ENCODE data around the gene TOR4A. TPM values are rescaled to one million over a fixed set of nuclear protein-coding genes. Genes with fewer than 3 reads are reported as not detected.

The TOR4A gene
- total and polyA plus RNA-seq, 2 experiments from 2014 or later, result 2.0 to 19.0 TPM

DNA sequence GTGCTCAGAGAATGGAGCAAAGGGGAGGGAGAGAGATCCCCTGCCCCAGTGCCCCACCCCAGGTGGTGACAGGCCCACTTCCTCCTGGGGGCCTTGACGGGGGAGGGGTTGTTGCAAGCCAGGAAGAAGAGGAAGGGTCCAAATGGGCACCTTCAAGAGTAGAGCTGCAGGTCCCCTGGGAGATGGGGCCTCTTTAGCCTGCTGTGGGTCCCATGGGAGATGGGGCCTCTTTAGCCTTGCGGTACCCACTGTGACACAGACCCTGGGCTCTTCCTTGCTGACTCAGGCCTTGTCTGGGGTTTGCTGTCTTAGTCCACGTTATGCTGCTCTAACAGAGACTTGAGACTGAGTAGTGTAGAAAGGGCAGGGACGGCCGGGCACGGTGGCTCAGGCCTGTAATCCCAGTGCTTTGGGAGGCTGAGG, 9.6 kb upstream of the TOR4A start:
- peaks cover 10% of the 10 kb centered on the region; the same call in 1 of the 2 replicates for H3K36me3 ChIP-seq (ENCODE audit: insufficient read depth)
- H3K4me3 Mint-ChIP-seq, result no peak overlapping the region
- H4K20me1 ChIP-seq (replicated peaks; ENCODE audit: insufficient read depth), result 0 out of 2 replicates have a peak, but pooled peaks cover 9% of the 10 kb centered on the region
- no peak for TF ChIP-seq ZNF331 (CRISPR knock-in tag; IDR thresholded peaks at IDR 0.05; ENCODE audit: low read depth)
- TF ChIP-seq, protein P1, sequence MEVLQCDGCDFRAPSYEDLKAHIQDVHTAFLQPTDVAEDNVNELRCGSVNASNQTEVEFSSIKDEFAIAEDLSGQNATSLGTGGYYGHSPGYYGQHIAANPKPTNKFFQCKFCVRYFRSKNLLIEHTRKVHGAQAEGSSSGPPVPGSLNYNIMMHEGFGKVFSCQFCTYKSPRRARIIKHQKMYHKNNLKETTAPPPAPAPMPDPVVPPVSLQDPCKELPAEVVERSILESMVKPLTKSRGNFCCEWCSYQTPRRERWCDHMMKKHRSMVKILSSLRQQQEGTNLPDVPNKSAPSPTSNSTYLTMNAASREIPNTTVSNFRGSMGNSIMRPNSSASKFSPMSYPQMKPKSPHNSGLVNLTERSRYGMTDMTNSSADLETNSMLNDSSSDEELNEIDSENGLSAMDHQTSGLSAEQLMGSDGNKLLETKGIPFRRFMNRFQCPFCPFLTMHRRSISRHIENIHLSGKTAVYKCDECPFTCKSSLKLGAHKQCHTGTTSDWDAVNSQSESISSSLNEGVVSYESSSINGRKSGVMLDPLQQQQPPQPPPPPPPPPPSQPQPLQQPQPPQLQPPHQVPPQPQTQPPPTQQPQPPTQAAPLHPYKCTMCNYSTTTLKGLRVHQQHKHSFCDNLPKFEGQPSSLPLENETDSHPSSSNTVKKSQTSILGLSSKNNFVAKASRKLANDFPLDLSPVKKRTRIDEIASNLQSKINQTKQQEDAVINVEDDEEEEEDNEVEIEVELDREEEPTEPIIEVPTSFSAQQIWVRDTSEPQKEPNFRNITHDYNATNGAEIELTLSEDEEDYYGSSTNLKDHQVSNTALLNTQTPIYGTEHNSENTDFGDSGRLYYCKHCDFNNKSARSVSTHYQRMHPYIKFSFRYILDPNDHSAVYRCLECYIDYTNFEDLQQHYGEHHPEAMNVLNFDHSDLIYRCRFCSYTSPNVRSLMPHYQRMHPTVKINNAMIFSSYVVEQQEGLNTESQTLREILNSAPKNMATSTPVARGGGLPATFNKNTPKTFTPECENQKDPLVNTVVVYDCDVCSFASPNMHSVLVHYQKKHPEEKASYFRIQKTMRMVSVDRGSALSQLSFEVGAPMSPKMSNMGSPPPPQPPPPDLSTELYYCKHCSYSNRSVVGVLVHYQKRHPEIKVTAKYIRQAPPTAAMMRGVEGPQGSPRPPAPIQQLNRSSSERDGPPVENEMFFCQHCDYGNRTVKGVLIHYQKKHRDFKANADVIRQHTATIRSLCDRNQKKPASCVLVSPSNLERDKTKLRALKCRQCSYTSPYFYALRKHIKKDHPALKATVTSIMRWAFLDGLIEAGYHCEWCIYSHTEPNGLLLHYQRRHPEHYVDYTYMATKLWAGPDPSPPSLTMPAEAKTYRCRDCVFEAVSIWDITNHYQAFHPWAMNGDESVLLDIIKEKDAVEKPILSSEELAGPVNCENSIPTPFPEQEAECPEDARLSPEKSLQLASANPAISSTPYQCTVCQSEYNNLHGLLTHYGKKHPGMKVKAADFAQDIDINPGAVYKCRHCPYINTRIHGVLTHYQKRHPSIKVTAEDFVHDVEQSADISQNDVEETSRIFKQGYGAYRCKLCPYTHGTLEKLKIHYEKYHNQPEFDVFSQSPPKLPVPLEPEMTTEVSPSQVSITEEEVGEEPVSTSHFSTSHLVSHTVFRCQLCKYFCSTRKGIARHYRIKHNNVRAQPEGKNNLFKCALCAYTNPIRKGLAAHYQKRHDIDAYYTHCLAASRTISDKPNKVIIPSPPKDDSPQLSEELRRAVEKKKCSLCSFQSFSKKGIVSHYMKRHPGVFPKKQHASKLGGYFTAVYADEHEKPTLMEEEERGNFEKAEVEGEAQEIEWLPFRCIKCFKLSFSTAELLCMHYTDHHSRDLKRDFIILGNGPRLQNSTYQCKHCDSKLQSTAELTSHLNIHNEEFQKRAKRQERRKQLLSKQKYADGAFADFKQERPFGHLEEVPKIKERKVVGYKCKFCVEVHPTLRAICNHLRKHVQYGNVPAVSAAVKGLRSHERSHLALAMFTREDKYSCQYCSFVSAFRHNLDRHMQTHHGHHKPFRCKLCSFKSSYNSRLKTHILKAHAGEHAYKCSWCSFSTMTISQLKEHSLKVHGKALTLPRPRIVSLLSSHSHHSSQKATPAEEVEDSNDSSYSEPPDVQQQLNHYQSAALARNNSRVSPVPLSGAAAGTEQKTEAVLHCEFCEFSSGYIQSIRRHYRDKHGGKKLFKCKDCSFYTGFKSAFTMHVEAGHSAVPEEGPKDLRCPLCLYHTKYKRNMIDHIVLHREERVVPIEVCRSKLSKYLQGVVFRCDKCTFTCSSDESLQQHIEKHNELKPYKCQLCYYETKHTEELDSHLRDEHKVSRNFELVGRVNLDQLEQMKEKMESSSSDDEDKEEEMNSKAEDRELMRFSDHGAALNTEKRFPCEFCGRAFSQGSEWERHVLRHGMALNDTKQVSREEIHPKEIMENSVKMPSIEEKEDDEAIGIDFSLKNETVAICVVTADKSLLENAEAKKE (CRISPR knock-in tag; IDR thresholded peaks at IDR 0.05), result no peak
- TF ChIP-seq POLR2AphosphoS5 (IDR thresholded peaks at IDR 0.05; ENCODE audit: low read depth), result no peak
- no peak for TF ChIP-seq EZH2phosphoT487 (IDR thresholded peaks at IDR 0.05; ENCODE audit: unreplicated experiment)
- TF ChIP-seq EZH2 (IDR thresholded peaks at IDR 0.05; ENCODE audit: low read depth, unreplicated experiment), result no peak
- TF ChIP-seq CREB1 (CRISPR knock-in tag; IDR thresholded peaks at IDR 0.05; ENCODE audit: low read depth), result no peak
- TF ChIP-seq NANOG (IDR thresholded peaks at IDR 0.05; ENCODE audit: borderline replicate concordance), result no peak
- TF ChIP-seq, protein P2, sequence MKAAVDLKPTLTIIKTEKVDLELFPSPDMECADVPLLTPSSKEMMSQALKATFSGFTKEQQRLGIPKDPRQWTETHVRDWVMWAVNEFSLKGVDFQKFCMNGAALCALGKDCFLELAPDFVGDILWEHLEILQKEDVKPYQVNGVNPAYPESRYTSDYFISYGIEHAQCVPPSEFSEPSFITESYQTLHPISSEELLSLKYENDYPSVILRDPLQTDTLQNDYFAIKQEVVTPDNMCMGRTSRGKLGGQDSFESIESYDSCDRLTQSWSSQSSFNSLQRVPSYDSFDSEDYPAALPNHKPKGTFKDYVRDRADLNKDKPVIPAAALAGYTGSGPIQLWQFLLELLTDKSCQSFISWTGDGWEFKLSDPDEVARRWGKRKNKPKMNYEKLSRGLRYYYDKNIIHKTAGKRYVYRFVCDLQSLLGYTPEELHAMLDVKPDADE (IDR thresholded peaks at IDR 0.05), result no peak
- no peak for TF ChIP-seq STAT1 (IDR thresholded peaks at IDR 0.05; ENCODE audit: unreplicated experiment)
- H3K27ac Mint-ChIP-seq, result peak overlapping the region; percentile 62; the same call in 1 of the 2 replicates
- H3F3A ChIP-seq (replicated peaks; ENCODE audit: low read depth), result no peaks in the 10 kb centered on the region
- H3K4me2 ChIP-seq, result no peak overlapping the region
- no peak overlapping the region for H3K27ac ChIP-seq (ENCODE audit: low read depth)
- H3K36me3 Mint-ChIP-seq (ENCODE audit: low read depth), result peaks cover 36% of the 10 kb centered on the region
- no peaks in the 10 kb centered on the region for H3K79me2 ChIP-seq (replicated peaks; ENCODE audit: insufficient read depth)
- H3K4me1 ChIP-seq (ENCODE audit: insufficient read depth), result no peaks in the 10 kb centered on the region
- no peak overlapping the region for H3K4me3 ChIP-seq
- no peaks in the 10 kb centered on the region for H3K9me3 Mint-ChIP-seq
- peaks cover under 1% of the 10 kb centered on the region for H3K4me1 Mint-ChIP-seq
- ATAC-seq (no peak), DNase-seq (ENCODE audit: low spot score) (no peak)
- H3K27me3 ChIP-seq (ENCODE audit: insufficient read depth), result no peaks in the 10 kb centered on the region
- H3K9me2 ChIP-seq (ENCODE audit: insufficient read depth), result no peaks in the 10 kb centered on the region
- H3K27me3 Mint-ChIP-seq (ENCODE audit: insufficient read depth, low read depth, poor library complexity), result peaks cover 16% of the 10 kb centered on the region
- no peak overlapping the region for H2AFZ ChIP-seq

All from GM23338 (cell line).